D721Med (cell line): Measurements from ENCODE around the gene YJEFN3.

ENCODE experiments used
- DNase-seq: peaks from one replicate; pipeline ENCODE4 v3.0.0; 2011; ENCODE audit warnings: low spot score; ENCODE audit not compliant: insufficient read length
- FAIRE-seq: peaks from 2 replicates; lab custom pipeline; 2011; peaks lifted over from hg19 to GRCh38; lab: Jason Lieb, UNC
- CTCF ChIP-seq: IDR thresholded peaks from 2 replicates; pipeline ENCODE4 v1.5.1; 2012; ENCODE audit warnings: mild to moderate bottlenecking, control low read depth; ENCODE audit not compliant: insufficient read depth; ENCODE audit errors: missing control alignments

YJEFN3 gene

GRCh38 chr19:19525611-19526380 is 2.9 kb upstream of the YJEFN3 start:
- DNase-seq (no peak), FAIRE-seq (no peak)
- no peak for TF ChIP-seq CTCF

- FAIRE-seq = no peak
- TF ChIP-seq CTCF = no peak
- no peak for DNase-seq
Measured at GRCh38 chr19:19526581-19527370, 1.9 kb upstream of the YJEFN3 start.

GRCh38 chr19:19527371-19527656 is 1.4 kb upstream of the YJEFN3 start:
- TF ChIP-seq CTCF = no peak
- no peak for DNase-seq
- no peak for FAIRE-seq

- no peak for DNase-seq
- no peak for TF ChIP-seq CTCF
- FAIRE-seq = no peak
Measured at GRCh38 chr19:19527674-19528625, 761 bp upstream of the YJEFN3 start.

- no peak for FAIRE-seq
- DNase-seq = no peak
- no peak for TF ChIP-seq CTCF
Measured at GRCh38 chr19:19529783-19530422, 1.2 kb downstream of the YJEFN3 start.

GRCh38 chr19:19530423-19530804 is 1.7 kb downstream of the YJEFN3 start:
- no peak for TF ChIP-seq CTCF
- DNase-seq (no peak), FAIRE-seq (no peak)
